C4-2B (cell line): ENCODE measurements around the gene ENPP3.

ENCODE experiments used
- H3K27ac ChIP-seq: fragments of 450-650 bp; 2 replicates; pipeline ENCODE4 v1.5.1; 2017
- CTCF ChIP-seq: fragments of 450-650 bp; conservative IDR thresholded peaks from 2 replicates; pipeline ENCODE4 v1.5.1; 2017; ENCODE audit warnings: mild to moderate bottlenecking
- ZFX ChIP-seq: fragments of 450-650 bp; IDR thresholded peaks from 2 replicates; pipeline ENCODE4 v1.6.1; 2017

Gene ENPP3

GRCh38 chr6:131660195-131660594 is 23.1 kb downstream of the ENPP3 start:
- H3K27ac ChIP-seq, result no peak overlapping the region
- no peak for TF ChIP-seq CTCF
- no peak for TF ChIP-seq ZFX

DNA sequence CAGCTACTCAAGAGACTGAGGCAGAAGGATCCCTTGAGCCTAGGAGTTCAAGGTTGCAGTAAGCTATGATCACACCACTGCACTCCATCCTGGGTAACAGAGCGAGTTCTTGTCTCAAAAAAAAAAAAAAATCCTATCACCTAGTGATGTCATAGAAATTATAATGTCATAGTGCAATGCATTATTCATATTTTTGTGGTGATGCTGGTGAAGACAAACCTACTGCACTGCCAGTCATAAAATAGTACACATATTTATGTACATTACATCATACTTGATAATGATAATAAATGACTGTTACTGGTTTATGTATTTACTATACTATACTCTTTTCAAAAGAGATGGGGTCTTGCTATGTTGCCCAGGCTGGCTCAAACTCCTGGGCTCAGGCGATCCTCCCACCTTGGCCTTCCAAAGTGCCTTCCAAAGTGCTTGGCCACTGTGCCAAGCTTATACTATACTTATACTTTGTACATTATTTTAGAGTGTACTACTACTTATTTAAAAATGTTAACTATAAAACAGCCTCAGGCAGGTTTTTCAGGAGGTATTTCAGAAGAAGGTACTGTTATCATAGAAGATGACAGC is 26.6 kb downstream of the ENPP3 start:
- H3K27ac ChIP-seq, result no peak overlapping the region
- TF ChIP-seq CTCF, result no peak
- TF ChIP-seq ZFX, result no peak

DNA sequence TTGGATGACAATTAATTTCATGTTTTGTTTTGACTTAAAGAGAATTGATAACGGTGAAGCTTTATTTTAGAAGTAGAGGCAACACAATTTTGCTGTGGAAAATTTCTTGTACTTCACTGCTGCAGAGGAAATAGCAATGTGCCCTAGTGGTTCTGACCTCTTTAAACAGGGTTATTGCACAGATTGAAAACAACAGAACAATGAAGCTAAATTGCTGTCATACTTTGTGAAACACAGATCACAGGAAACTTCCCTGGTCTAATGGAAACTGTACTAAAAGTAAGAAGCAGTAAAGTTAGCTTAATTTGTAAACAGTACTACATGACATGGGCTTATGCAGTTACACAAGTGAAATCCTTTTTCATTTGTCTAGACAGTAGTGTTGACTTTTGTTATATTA is 32.8 kb downstream of the ENPP3 start:
- H3K27ac ChIP-seq, result no peak overlapping the region
- TF ChIP-seq ZFX (no peak), CTCF (no peak)

DNA sequence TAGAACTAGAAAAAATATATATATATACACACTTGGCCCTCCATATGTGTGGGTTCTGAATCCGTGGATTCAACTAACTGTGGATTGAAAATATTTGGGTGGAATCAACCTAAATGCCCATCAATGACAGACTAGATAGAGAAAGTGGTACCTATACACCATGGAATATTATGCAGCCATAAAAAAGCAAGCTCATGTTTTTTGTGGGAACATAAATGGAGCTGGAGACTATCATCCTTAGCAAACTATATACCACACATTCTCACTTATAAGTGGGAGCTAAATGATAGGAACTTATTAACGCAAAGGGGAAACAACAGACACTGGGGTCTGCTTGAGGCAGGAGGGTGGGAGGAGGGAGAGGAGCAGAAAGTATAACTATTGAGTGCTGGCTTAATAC is 36.1 kb downstream of the ENPP3 start:
- TF ChIP-seq CTCF (no peak), ZFX (no peak)
- no peak overlapping the region for H3K27ac ChIP-seq

GRCh38 chr6:131678442-131678841 is 41.3 kb downstream of the ENPP3 start:
- TF ChIP-seq CTCF (no peak), ZFX (no peak)
- H3K27ac ChIP-seq, result no peak overlapping the region

GRCh38 chr6:131680868-131681267 is 43.8 kb downstream of the ENPP3 start:
- TF ChIP-seq CTCF (no peak), ZFX (no peak)
- no peak overlapping the region for H3K27ac ChIP-seq

- peak overlapping the region; percentile 70 for H3K27ac ChIP-seq
Measured at GRCh38 chr6:131681585-131681984, 44.5 kb downstream of the ENPP3 start.

More at GRCh38 chr6:131681585-131681984, 44.5 kb downstream of the ENPP3 start:
- no peak for TF ChIP-seq CTCF
- no peak for TF ChIP-seq ZFX
